ENCODE data around the gene GAS7.

The GAS7 gene

GRCh38 chr17:10029129-10029528, 169.3 kb downstream of the GAS7 start:
- DNase-seq (ENCODE audit: low read depth) = no peak
- H3K4me3 ChIP-seq (ENCODE audit: low read length) = no peak overlapping the region
- TF ChIP-seq CTCF (conservative IDR thresholded peaks at IDR 0.05; ENCODE audit: low read length) = no peak

DNA sequence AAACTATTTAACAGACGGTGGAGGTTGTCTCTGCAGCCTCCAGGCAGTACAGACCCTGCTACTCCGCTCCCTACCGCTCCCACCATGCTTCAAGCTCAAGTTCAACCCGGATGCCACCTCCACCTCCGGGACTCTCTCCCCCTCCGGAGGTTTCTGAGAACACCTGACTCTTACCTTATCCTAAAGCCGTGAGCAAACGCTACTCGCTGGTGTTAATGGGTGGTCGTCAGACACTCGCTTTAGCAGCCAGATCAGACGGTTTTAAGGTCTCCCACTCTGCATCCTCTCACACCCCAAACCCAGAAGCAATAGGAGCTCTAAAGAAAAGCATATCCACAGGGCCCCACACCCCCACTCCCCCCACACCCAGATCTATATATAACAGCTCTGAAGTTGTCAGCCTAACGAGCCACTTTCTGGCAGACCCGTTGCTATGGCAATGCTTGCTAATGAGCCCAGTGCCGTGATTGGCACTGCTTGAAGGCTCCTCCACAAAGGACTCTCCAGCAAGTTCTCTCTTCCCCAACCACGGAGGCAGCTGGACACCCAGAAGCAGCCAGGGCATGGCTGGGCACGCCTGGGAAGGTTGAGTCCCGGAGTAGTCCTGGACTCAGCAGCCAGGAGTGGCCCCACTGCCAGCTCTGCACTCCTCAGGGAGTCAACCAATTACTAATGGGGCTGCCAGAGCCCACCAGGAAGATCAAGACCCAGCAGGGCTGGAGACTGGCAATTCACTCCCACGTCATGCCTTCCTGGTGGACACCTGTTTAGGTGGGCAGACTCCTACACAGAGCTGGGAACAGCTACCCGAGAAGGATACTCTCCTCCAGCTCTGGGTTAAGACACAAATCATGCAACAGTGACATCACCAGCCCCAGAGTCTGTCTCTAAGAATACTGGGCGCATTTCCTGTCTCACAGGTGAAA, 172.2 kb downstream of the GAS7 start:
- no peak for DNase-seq (ENCODE audit: low read depth)
- no peak overlapping the region for H3K4me3 ChIP-seq (ENCODE audit: low read length)

GRCh38 chr17:10025224-10025623, 173.2 kb downstream of the GAS7 start:
- TF ChIP-seq CTCF (conservative IDR thresholded peaks at IDR 0.05; ENCODE audit: low read length) = no peak
- no peak overlapping the region for H3K4me3 ChIP-seq (ENCODE audit: low read length)
- no peak for DNase-seq (ENCODE audit: low read depth)

More for the DNA sequence above, 172.2 kb downstream of the GAS7 start:
- TF ChIP-seq CTCF (conservative IDR thresholded peaks at IDR 0.05; ENCODE audit: low read length) = no peak

DNA sequence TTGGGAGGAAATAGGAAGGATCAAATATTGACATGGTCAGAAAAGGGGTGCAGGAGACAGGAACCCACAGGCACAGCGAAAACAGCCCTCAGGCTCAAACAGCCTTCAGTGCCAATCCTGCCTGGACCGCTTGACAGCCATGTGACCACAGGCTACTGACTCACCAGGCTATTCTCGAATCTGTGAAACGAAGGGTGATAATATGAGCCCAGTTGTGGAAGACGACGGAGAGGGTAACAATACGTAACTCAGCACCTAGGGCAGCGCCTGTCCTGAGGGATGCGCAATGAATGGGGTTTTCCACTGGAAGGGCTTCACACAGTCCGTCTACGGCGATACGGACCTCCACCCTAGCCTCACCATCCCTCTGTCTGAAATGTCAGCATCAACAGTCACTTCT, 176.0 kb downstream of the GAS7 start:
- TF ChIP-seq CTCF (conservative IDR thresholded peaks at IDR 0.05; ENCODE audit: low read length) = no peak
- H3K4me3 ChIP-seq (ENCODE audit: low read length) = no peak overlapping the region
- no peak for DNase-seq (ENCODE audit: low read depth)

- peak; percentile 38 for DNase-seq (ENCODE audit: low read depth)
- H3K4me3 ChIP-seq (ENCODE audit: low read length) = no peak overlapping the region
- no peak for TF ChIP-seq CTCF (conservative IDR thresholded peaks at IDR 0.05; ENCODE audit: low read length)
Observed at GRCh38 chr17:10021272-10021984, 177.0 kb downstream of the GAS7 start.

DNA sequence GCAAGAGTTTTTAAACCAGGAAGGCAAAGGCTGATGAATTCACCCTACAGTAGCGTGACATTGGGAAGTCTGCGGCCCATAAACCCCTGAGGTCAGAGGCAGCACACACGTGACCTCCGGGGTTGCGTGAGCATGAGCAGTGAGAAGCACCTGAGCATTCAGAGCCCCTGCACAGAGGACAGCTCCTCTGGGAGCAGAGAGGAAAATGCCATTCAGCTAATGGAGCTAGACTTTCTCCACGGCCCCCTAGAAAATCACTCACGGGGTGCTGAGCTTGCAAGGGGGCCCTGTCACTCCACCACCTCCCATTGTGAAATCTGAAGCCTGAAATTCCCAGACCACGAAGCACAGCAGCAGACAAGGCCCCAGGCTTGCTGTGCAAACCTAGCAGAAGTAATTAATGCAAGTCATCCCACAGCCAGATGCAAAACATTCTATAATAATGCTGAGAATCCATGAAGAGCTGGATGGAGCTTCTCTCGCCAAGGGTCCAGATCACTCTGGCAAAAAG, 178.4 kb downstream of the GAS7 start:
- H3K4me3 ChIP-seq (ENCODE audit: low read length) = no peak overlapping the region
- peak; percentile 49 for DNase-seq (ENCODE audit: low read depth)
- TF ChIP-seq CTCF (conservative IDR thresholded peaks at IDR 0.05; ENCODE audit: low read length) = no peak

All from AG10803 (cell line).